Astrocyte (in vitro differentiated cells and primary cell): ENCODE measurements around the gene CPLX3. TPM values are rescaled to one million over a fixed set of nuclear protein-coding genes. Genes with fewer than 3 reads are reported as not detected.

Source experiments
- DNase-seq: peaks from one replicate; pipeline ENCODE4 v3.0.0-alpha.2; 2010; ENCODE audit warnings: low read depth
- FAIRE-seq: peaks from 2 replicates; lab custom pipeline; 2011; peaks lifted over from hg19 to GRCh38; lab: Jason Lieb, UNC
- H2AFZ ChIP-seq: 2 replicates; pipeline ENCODE4 v1.6.0; 2012; ENCODE audit warnings: low read depth, low read length, inconsistent platforms
- H3K27ac ChIP-seq: 2 replicates; pipeline ENCODE4 v1.5.1; 2011; ENCODE audit warnings: low read depth, low read length, inconsistent platforms
- H3K27me3 ChIP-seq: 2 replicates; pipeline ENCODE4 v1.6.0; 2011; ENCODE audit warnings: low read length, inconsistent platforms; ENCODE audit not compliant: insufficient read depth
- H3K36me3 ChIP-seq: 2 replicates; pipeline ENCODE4 v1.5.1; 2011; ENCODE audit warnings: low read length, inconsistent platforms; ENCODE audit not compliant: insufficient read depth
- H3K4me1 ChIP-seq: 2 replicates; pipeline ENCODE4 v1.5.1; 2011; ENCODE audit warnings: low read length, inconsistent platforms; ENCODE audit not compliant: insufficient read depth
- H3K4me2 ChIP-seq: 2 replicates; pipeline ENCODE4 v1.6.0; 2012; ENCODE audit warnings: low read length, inconsistent platforms
- H3K4me3 ChIP-seq: 2 replicates; pipeline ENCODE4 v1.5.1; 2011; ENCODE audit warnings: low read depth, mild to moderate bottlenecking, low read length, inconsistent platforms; ENCODE audit not compliant: insufficient read depth
- H3K79me2 ChIP-seq: 2 replicates; pipeline ENCODE4 v1.6.0; 2012; ENCODE audit warnings: mild to moderate bottlenecking, low read length, inconsistent platforms; ENCODE audit not compliant: insufficient read depth
- H3K9ac ChIP-seq: 2 replicates; pipeline ENCODE4 v1.6.0; 2012; ENCODE audit warnings: mild to moderate bottlenecking, low read length, inconsistent platforms
- H3K9me3 ChIP-seq: 2 replicates; pipeline ENCODE4 v1.5.1; 2012; ENCODE audit warnings: low read depth, mild to moderate bottlenecking, low read length, inconsistent platforms; ENCODE audit not compliant: insufficient read depth
- H4K20me1 ChIP-seq: 2 replicates; pipeline ENCODE4 v1.6.0; 2012; ENCODE audit warnings: low read length, inconsistent platforms; ENCODE audit not compliant: insufficient read depth
- H3K27ac Mint-ChIP-seq: one replicate; pipeline ENCODE4 v1.8.0; 2021; ENCODE audit warnings: mild to moderate bottlenecking, mixed read lengths; ENCODE audit not compliant: unreplicated experiment
- H3K27me3 Mint-ChIP-seq: one replicate; pipeline ENCODE4 v1.8.0; 2021; ENCODE audit warnings: low read depth, mixed read lengths; ENCODE audit not compliant: unreplicated experiment
- H3K36me3 Mint-ChIP-seq: one replicate; pipeline ENCODE4 v1.8.0; 2021; ENCODE audit warnings: low read depth, mixed read lengths; ENCODE audit not compliant: unreplicated experiment
- H3K4me1 Mint-ChIP-seq: one replicate; pipeline ENCODE4 v1.8.0; 2021; ENCODE audit warnings: low read depth, mixed read lengths; ENCODE audit not compliant: unreplicated experiment
- H3K4me3 Mint-ChIP-seq: one replicate; pipeline ENCODE4 v1.8.0; 2021; ENCODE audit warnings: mild to moderate bottlenecking, moderate library complexity, mixed read lengths; ENCODE audit not compliant: unreplicated experiment
- H3K9me3 Mint-ChIP-seq: one replicate; pipeline ENCODE4 v1.8.0; 2021; ENCODE audit warnings: mild to moderate bottlenecking, mixed read lengths; ENCODE audit not compliant: unreplicated experiment
- EZH2 ChIP-seq: IDR thresholded peaks from 2 replicates; pipeline ENCODE4 v1.6.1; 2012; ENCODE audit warnings: mild to moderate bottlenecking, low read length, inconsistent platforms; ENCODE audit not compliant: insufficient read depth
- total RNA-seq: library from RNA; stranded (reverse); gene quantifications from 2 replicates; pipeline ENCODE4 v1.2.1, GENCODE V29; 2021
- TF ChIP-seq, protein P1 (sequence below): IDR thresholded peaks from 2 replicates; pipeline ENCODE4 v1.5.1; 2011; ENCODE audit warnings: low read depth, mild to moderate bottlenecking, inconsistent platforms, low read length, moderate library complexity; ENCODE audit not compliant: insufficient read depth

CPLX3 gene
- total RNA-seq, 1 donor from 2014 or later = not detected

- no peak for FAIRE-seq
These were observed 41.6 kb downstream of the CPLX3 start for GRCh38 chr15:74868059-74868458.

DNA sequence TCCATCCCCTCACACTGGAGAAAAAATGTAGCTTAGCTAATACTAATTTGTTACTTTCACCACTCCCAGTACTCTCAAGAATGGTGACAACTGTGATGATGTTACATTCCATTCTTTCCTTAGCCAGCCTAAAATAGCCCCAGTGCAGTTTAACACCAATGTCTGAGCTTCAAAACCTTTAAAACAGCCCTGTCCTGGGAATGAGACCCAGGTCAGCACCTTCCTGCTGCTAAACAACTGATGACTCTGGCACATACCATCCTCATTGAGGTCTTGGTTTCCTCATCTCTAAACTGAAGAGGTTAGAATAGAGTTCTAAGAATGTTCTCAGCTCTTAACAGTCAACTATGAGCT lies 42.9 kb downstream of the CPLX3 start:
- H3K27me3 ChIP-seq = no peaks in the 10 kb centered on the region
- H3K36me3 Mint-ChIP-seq = peaks cover 14% of the 10 kb centered on the region
- peaks cover 4% of the 10 kb centered on the region for H3K9me3 Mint-ChIP-seq
- H3K4me3 ChIP-seq = no peak overlapping the region
- H3K79me2 ChIP-seq = peaks cover 76% of the 10 kb centered on the region
- no peak overlapping the region for H3K9ac ChIP-seq
- TF ChIP-seq, protein P1, sequence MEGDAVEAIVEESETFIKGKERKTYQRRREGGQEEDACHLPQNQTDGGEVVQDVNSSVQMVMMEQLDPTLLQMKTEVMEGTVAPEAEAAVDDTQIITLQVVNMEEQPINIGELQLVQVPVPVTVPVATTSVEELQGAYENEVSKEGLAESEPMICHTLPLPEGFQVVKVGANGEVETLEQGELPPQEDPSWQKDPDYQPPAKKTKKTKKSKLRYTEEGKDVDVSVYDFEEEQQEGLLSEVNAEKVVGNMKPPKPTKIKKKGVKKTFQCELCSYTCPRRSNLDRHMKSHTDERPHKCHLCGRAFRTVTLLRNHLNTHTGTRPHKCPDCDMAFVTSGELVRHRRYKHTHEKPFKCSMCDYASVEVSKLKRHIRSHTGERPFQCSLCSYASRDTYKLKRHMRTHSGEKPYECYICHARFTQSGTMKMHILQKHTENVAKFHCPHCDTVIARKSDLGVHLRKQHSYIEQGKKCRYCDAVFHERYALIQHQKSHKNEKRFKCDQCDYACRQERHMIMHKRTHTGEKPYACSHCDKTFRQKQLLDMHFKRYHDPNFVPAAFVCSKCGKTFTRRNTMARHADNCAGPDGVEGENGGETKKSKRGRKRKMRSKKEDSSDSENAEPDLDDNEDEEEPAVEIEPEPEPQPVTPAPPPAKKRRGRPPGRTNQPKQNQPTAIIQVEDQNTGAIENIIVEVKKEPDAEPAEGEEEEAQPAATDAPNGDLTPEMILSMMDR = no peak
- no peak for TF ChIP-seq EZH2
- H2AFZ ChIP-seq = no peak overlapping the region
- H3K27me3 Mint-ChIP-seq = no peaks in the 10 kb centered on the region
- DNase-seq (no peak), FAIRE-seq (no peak)
- H3K36me3 ChIP-seq = no peaks in the 10 kb centered on the region
- H3K4me3 Mint-ChIP-seq = peak overlapping the region; percentile 62
- peaks cover 77% of the 10 kb centered on the region for H4K20me1 ChIP-seq
- H3K27ac Mint-ChIP-seq = peak overlapping the region; percentile 66
- no peak overlapping the region for H3K4me2 ChIP-seq
- peaks cover 15% of the 10 kb centered on the region for H3K4me1 ChIP-seq
- peaks cover 41% of the 10 kb centered on the region for H3K4me1 Mint-ChIP-seq
- H3K27ac ChIP-seq = no peak overlapping the region
- H3K9me3 ChIP-seq = no peaks in the 10 kb centered on the region

More at GRCh38 chr15:74868059-74868458, 41.6 kb downstream of the CPLX3 start:
- no peak for DNase-seq
- no peaks in the 10 kb centered on the region for H3K9me3 ChIP-seq
- H3K4me2 ChIP-seq = no peak overlapping the region
- peaks cover 82% of the 10 kb centered on the region for H3K79me2 ChIP-seq
- no peak overlapping the region for H3K9ac ChIP-seq
- Mint-ChIP-seq H3K4me1 (peaks cover 47% of the 10 kb centered on the region), H3K9me3 (peaks cover 4% of the 10 kb centered on the region), H3K36me3 (peaks cover 16% of the 10 kb centered on the region), H3K27me3 (no peaks in the 10 kb centered on the region), H3K27ac (peak overlapping the region; percentile 77), H3K4me3 (no peak overlapping the region)
- peaks cover 87% of the 10 kb centered on the region for H4K20me1 ChIP-seq
- no peak overlapping the region for H3K4me3 ChIP-seq
- no peak overlapping the region for H3K27ac ChIP-seq
- H3K27me3 ChIP-seq = no peaks in the 10 kb centered on the region
- H3K4me1 ChIP-seq = peaks cover 18% of the 10 kb centered on the region
- H2AFZ ChIP-seq = no peak overlapping the region
- no peaks in the 10 kb centered on the region for H3K36me3 ChIP-seq
- TF ChIP-seq EZH2 = no peak
- TF ChIP-seq, protein P1 = no peak

DNA sequence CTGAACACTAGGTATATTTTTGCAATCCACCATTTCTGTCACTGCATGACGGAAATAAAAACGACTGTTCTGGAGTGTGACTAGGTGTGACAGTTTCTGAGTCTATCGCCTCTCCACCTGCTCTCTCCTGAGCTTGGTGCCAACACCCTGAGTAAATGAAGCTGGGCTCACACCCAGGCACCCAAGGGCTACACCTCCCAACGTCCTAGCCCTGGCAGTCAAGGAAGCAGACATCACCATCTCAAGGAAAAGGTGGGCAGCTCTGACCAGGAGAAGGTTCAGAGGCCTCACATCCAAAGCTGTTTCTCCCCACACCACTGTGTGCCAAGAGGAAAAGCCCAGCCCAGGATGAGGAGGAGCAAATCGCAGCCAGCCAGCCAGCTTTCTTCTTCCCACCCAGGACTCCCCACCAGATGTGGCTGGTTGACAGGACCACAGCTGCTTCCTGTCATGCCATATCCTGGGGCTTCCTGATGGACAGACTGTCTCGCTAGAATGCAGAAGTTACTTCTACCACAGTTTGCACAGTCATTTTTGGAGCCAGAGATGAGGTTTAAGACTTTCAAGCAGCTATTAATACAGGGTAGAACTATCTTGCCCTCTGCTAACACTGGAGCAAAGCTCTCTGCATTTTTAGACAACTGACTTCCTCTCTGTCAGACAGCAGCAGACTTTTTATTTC lies 43.4 kb downstream of the CPLX3 start:
- Mint-ChIP-seq H3K27me3 (no peaks in the 10 kb centered on the region), H3K4me3 (peak overlapping the region; percentile 62), H3K4me1 (peaks cover 40% of the 10 kb centered on the region), H3K36me3 (peaks cover 13% of the 10 kb centered on the region), H3K27ac (no peak overlapping the region), H3K9me3 (peaks cover 4% of the 10 kb centered on the region)
- H3K9me3 ChIP-seq = no peaks in the 10 kb centered on the region
- no peak overlapping the region for H2AFZ ChIP-seq
- H3K79me2 ChIP-seq = peaks cover 72% of the 10 kb centered on the region
- no peak overlapping the region for H3K9ac ChIP-seq
- no peak for TF ChIP-seq EZH2
- TF ChIP-seq, protein P1 = no peak
- peaks cover 73% of the 10 kb centered on the region for H4K20me1 ChIP-seq
- H3K27ac ChIP-seq = no peak overlapping the region
- H3K4me2 ChIP-seq = no peak overlapping the region
- H3K4me3 ChIP-seq = no peak overlapping the region
- H3K36me3 ChIP-seq = no peaks in the 10 kb centered on the region
- no peak for DNase-seq
- H3K4me1 ChIP-seq = peaks cover 15% of the 10 kb centered on the region
- no peaks in the 10 kb centered on the region for H3K27me3 ChIP-seq
- no peak for FAIRE-seq
